Stimulated activated CD4-positive, alpha-beta T cell treated with anti-CD3 and anti-CD28 coated beads, TNF-alpha, amount 100 ng/mL, for 48 hours (primary cell): Measurements from ENCODE around the gene SNCAIP.

Source experiments
- DNase-seq, 3 donors: peaks; one replicate each; pipeline ENCODE4 v3.0.0-alpha.2; 2020; ENCODE audit warnings: low read depth in 3 of 3

The SNCAIP gene

GRCh38 chr5:122423221-122423620 lies 111.2 kb downstream of the SNCAIP start:
- no peak for DNase-seq

GRCh38 chr5:122424132-122424531 lies 112.1 kb downstream of the SNCAIP start:
- no peak for DNase-seq

GRCh38 chr5:122426301-122426700 lies 114.3 kb downstream of the SNCAIP start:
- DNase-seq: no peak

GRCh38 chr5:122427621-122428020 lies 115.6 kb downstream of the SNCAIP start:
- no peak for DNase-seq

- DNase-seq: no peak
Measured at GRCh38 chr5:122429545-122430318, 117.7 kb downstream of the SNCAIP start.

GRCh38 chr5:122430319-122430586 lies 118.2 kb downstream of the SNCAIP start:
- no peak for DNase-seq

- DNase-seq: no peak
Measured at GRCh38 chr5:122431298-122431697, 119.3 kb downstream of the SNCAIP start.

GRCh38 chr5:122434205-122434970 lies 122.4 kb downstream of the SNCAIP start:
- DNase-seq: no peak

GRCh38 chr5:122435234-122435633 lies 123.2 kb downstream of the SNCAIP start:
- DNase-seq: no peak

GRCh38 chr5:122435761-122436160 lies 123.7 kb downstream of the SNCAIP start:
- DNase-seq: no peak

GRCh38 chr5:122436615-122437014 lies 124.6 kb downstream of the SNCAIP start:
- DNase-seq: no peak

GRCh38 chr5:122439645-122440044 lies 127.6 kb downstream of the SNCAIP start:
- no peak for DNase-seq

- no peak for DNase-seq
Measured at GRCh38 chr5:122442938-122443337, 130.9 kb downstream of the SNCAIP start.

- DNase-seq: no peak
Measured at GRCh38 chr5:122444411-122444810, 132.4 kb downstream of the SNCAIP start.

GRCh38 chr5:122445070-122445469 lies 133.0 kb downstream of the SNCAIP start:
- no peak for DNase-seq

- no peak for DNase-seq
Measured at GRCh38 chr5:122447072-122447471, 135.0 kb downstream of the SNCAIP start.

GRCh38 chr5:122447879-122448278 lies 135.8 kb downstream of the SNCAIP start:
- DNase-seq: no peak

GRCh38 chr5:122454541-122454940 lies 142.5 kb downstream of the SNCAIP start:
- no peak for DNase-seq

GRCh38 chr5:122455939-122456338 lies 143.9 kb downstream of the SNCAIP start:
- DNase-seq: no peak

- DNase-seq: no peak
Measured at GRCh38 chr5:122457178-122457826, 145.3 kb downstream of the SNCAIP start.

- DNase-seq: no peak
Measured at GRCh38 chr5:122458278-122458872, 146.3 kb downstream of the SNCAIP start.

GRCh38 chr5:122462486-122462885 lies 150.4 kb downstream of the SNCAIP start:
- no peak for DNase-seq

GRCh38 chr5:122463221-122463620 lies 151.2 kb downstream of the SNCAIP start:
- no peak for DNase-seq
